ENCODE measurements around the gene RASSF5.

The RASSF5 gene

DNA sequence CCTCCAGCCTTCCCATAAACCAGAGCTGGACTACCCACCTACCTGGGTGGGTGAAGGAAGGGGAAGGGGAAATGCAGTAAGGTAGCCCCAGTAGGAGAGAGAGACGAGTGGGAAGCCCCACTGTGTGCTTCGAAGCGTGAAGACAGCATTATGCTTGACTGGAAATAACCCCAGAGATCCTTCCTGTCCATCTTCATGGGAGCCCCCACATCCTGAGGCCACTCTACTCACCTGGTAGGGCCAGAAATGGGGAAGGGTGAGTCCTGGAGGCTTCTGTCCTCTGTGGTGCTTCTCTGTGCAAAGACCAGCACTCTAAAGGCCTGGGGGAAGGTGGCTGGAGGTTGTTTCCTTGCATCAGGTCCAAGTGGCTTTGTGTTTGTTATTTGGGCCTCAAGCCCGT lies 10.0 kb upstream of the RASSF5 start:
- DNase-seq (ENCODE audit: low read depth in 2 of 2): no peak

DNA sequence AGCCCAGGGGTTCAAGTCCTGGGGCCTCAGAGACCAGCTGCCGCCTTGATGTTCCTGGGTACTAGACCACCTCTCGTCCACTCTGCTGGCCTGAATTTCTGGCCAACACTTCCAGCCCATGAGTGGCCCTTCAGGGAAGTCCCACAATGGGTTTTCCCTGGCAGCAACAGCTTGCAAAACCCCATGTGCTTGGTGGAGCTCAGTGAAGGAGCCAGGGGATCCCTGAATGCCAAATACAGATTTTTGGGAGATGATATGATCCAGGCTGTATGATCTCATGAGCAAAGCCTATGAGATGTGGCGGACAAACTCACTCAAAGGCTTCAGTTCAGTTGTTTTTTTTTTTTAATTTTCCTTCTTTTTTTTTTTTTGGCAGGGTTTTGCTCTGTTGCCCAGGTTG lies 9.6 kb upstream of the RASSF5 start:
- DNase-seq (ENCODE audit: low read depth in 2 of 2): no peak

GRCh38 chr1:206498685-206499084 lies 8.6 kb upstream of the RASSF5 start:
- no peak for DNase-seq (ENCODE audit: low read depth in 2 of 2)

DNA sequence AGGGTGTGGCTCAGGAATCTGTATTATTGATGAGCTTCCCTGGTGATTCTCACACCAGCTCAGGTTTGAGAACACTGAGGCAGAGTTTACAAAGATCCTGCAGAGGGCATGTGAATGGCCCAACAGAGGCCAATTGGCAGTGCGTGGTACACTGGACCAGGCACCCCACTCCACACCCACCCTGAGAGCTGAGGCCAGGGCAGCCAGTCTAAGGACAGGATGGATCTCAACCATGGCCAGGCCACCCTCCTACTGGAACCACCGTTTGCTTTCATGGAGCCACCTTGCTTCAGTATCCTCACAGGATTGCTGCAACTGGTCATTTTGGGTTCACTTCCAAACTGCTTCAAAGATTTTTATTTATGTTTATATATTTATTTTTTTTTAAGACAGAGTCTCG lies 7.3 kb upstream of the RASSF5 start:
- DNase-seq (ENCODE audit: low read depth in 2 of 2): no peak

GRCh38 chr1:206501881-206502280 lies 5.5 kb upstream of the RASSF5 start:
- DNase-seq (ENCODE audit: low read depth in 2 of 2): no peak

DNA sequence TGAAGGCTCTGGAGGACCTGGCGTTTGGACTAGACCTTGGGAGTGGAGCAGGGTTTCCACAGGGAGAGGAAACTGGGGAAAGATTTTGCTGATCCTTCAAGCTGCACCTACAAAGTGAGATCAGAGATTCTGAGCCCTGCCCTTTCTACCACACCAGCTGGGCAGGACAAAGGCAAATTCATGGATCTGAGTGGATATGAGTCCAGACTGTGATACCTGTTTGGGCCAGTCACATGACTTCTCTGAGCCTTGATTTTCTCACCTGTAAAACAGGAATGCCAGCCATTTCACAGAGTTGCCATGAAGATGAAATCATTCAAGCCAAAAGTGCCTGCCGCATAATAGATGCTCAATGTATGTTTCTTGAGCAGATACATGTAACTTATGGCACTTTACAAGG lies 4.9 kb upstream of the RASSF5 start:
- DNase-seq (ENCODE audit: low read depth in 2 of 2): no peak

DNA sequence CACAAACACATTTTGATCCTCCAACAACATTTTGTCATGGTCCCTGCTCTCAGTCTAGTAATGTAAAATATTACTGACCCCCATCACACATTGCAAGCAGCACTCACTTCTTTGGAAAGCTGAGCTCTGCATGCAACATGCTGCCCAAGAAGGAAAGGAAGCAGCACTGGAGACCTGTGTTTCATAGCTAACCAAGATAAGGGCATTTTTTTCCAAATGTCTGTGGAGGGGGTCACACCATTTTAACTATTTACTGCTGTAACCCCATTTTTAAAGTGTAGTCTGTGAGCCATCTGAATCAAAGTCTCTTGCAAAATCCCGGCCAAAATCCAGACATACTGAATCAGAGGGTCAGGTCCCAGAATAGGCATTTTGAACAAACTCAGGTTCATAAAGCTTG lies 4.5 kb upstream of the RASSF5 start:
- DNase-seq (ENCODE audit: low read depth in 2 of 2): no peak

- DNase-seq (ENCODE audit: low read depth in 2 of 2): peak in 1 of 2 donors; percentile 2
Measured at GRCh38 chr1:206503591-206504362, 3.6 kb upstream of the RASSF5 start.

DNA sequence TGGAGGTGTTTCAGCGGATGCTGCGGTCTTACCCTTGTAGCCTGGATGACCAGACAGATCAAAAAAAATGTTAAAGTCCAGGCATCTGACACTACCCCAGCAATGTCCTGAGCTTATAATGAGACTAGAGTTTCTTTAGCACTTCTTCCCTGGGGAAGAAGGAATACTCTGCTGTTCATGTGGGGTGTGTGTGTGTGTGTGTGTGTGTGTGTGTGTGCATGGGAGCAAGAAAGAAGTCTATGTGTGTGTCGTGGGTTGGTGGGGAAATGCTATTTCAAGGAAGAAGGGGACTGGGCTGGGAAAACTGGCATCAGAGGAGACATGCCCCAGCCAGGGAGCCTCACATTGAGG lies 3.0 kb upstream of the RASSF5 start:
- no peak for DNase-seq (ENCODE audit: low read depth in 2 of 2)

- DNase-seq (ENCODE audit: low read depth in 2 of 2): no peak
Measured at GRCh38 chr1:206505702-206506355, 1.5 kb upstream of the RASSF5 start.

GRCh38 chr1:206506405-206507283 lies 687 bp upstream of the RASSF5 start:
- no peak for DNase-seq (ENCODE audit: low read depth in 2 of 2)

DNA sequence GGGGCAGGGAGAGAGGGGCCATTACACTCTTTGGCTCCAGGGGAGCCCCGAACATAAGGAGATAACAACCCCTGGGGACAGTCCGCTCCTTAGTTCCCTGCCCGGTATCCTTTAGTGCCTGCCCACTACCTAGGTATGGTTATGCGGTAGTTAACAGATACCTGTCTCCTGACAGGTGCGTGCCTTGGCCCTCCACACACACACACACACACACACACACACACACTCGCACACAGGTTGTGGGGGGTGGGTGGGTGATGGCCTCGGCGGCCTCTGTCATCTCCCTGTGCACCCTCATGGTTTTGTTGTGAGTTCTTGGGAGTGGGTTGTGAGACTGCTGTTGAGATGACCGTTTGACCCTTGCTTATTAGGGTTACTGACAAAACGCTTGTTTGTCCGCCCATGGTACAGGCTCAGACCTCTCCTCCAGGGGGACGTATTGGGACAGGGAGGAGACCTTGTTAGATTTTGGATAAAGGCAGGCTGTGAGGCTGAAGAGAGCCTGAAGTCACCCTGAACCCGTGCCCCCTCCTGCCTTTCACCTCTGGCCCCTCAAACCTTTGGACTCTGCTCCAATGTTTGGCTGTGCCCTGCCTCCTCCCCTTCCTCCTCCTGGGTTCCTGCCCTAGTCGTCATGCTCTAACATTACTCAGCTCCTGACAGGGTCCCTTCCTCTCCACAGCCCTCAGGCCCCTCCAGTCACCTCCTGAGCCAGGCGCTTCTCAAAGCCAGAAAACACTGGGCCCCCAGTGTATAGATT lies 979 bp downstream of the RASSF5 start:
- no peak for DNase-seq (ENCODE audit: low read depth in 2 of 2)

DNA sequence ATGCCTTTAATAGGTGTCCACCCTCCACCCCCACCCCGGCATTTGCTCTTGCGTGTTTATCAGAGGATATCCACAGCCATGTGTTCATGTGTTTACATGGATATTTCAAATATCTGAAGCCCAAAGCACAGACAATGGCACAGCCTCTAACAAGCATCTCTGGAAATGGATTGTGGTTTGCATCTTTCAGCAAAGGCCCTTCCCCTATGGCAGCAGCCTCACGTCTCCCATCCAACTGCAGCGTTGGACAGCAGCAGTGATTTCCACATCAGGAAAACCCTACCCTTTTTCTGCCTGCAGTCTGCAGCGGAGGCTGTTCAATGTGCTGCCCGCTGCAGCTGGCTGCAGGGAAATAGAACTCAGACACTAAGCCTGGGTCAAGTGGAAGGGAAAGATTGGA lies 1.6 kb downstream of the RASSF5 start:
- no peak for DNase-seq (ENCODE audit: low read depth in 2 of 2)

DNA sequence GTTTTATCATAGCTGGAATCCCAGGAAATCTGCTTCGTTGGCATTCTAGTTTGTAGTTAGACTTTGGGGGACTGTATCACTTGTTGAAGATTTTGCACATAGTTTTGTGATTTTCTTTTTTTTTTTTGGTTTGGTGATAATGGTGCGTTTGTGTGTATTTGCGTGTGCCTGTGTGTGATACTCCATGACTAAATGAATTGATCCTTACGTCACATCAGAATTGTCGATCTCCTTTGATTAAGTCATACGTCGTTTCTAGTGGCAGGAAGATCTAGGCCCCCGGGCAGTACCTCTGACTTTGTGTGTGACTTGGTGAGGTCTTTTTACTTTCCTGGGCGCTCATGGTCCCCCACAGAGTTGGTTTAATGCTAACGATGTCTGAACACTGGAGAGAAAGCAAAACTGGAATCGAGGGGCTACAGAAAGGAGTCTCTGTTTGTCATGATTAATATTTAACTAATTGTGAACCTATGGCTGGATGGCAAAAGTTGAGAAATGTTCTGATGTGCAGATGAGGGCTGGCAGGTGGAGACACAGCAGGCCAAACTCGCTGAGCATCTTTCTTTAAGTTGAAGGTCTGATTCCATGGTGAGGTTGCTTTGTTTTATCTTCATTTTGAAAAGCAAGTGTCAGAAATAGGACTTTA lies 2.4 kb downstream of the RASSF5 start:
- DNase-seq (ENCODE audit: low read depth in 2 of 2): no peak

- DNase-seq (ENCODE audit: low read depth in 2 of 2): no peak
Measured at GRCh38 chr1:206510371-206510770, 3.0 kb downstream of the RASSF5 start.

DNA sequence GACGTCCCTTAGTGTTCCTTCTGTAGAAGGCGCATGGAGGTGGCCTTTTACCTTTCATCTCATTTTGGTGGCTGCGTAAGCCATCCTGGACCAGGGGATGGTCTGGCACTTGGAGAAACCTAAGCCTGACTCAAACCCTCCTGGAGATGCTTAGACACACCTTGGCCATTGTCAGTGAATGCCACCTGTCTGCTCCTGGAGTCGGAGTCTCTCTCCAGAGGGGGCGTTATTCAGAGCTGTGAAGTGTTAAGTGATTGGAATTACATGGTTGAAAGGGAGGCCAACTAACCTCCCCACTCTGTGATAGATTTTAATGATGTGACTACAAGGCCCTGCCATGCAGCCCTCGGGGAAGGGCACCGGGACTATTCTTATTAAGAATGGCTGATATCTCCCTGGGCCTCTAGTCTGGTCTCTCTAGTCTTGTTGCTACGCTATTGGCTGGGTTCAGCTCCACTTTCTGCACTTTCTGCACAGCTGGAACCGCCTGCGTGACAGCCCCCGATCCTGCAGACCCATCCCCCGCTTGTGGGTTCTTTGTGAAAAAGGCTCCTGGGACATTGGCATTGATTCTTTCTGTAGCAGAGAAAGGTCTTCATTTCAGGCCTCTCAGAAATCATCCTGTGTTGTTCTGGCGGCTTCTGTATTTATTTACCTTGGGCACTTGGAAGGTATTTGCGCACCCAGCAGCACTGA lies 4.2 kb downstream of the RASSF5 start:
- DNase-seq (ENCODE audit: low read depth in 2 of 2): no peak

DNA sequence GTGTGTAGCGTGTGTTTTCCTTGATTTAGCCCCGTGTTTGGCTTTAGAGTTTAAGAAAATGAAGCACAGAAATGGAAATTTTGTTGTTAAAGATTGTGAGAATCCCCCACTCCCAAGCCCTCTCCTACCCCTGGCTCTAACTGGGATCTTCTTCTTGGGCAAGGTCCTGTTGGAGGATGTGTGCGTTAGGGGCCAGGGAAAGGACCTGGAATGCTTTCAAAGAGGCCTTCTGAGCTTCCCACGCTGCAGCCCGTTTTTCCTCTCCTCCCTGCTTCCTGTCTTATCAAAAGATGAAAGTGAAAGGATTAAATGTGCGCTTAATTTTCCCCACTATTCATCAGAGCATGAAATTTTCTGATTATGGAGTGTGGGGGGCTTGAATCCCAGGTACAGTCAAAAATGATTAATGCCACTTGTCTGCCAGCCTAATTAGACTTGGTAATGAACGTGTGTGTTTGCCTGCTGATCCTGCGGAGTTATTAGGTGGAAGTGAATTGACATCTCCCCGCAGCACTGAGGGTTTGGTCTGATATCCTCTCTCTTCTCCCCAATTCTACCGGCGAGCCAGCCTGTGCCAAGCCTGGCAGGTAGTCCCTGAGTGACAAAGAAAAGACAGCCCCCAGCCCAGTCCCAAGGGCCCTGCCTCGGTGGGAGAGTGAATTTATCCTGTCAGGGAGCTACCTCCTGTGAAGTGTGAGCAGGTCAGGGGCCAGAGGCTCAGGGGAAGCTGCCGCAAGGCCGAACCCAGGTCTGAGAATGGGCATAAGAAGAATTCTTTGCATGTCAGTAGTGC lies 4.9 kb downstream of the RASSF5 start:
- DNase-seq (ENCODE audit: low read depth in 2 of 2): no peak

DNA sequence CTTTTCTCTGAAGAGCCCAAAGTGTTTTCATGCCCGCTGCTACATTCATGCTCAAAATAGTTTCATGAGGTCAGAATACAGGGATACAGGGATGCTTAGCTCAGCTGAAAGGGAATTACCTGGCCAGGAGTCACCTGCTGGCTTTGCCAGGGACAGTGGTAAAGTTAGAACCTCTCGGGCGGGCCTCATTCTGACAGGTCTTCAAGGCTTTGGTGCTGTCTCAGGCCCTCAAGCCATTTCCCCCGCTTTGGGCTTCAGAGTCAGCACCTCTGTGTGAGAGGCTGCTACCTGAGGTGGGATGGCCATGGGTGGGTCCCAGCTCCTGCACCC lies 5.5 kb downstream of the RASSF5 start:
- no peak for DNase-seq (ENCODE audit: low read depth in 2 of 2)

DNA sequence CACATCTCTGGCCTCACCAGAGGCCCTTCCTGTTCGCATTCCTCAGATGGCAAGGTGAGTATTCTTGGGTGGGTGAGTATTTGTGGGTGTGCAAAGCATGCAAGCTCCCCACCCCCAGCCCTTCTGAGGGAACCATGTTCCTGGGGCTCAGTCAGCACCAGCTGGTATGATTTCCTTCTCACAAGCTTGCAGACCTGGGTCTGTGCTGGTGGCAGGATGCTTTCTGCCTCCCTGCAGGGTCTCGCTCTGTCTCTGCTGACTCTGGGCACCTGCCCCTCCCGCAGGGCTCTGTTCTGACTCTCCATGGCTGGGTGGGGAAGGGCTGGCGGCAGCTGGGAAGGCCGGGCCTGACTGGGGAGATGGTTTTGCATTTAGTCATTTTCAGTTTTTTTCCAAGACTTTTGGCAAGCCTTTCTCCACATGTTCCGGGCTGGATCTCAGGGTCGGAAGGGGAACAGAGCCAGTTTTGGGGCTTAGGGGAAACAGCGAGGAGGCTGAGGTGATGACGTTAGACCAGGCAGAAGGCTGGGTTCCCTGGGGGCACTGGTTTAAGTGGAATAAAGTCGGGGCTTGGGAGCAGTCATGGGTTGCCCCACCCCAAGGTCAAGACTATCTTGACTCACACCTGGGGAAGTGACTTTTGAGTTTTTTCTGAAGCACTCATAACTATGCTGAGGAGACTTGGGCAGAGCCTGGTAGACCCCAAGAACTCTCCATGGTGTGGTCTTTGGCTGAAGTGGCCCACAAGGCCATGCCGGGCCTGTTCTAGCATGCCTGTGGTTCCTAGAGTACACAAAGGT lies 6.2 kb downstream of the RASSF5 start:
- no peak for DNase-seq (ENCODE audit: low read depth in 2 of 2)
